NCI-H524 (cell line): ENCODE measurements around the gene RND3.

ENCODE experiments used
- DNase-seq, 2 experiments: peaks; one replicate each; lab custom pipeline; 2025; lab: John Stamatoyannopoulos, UW

RND3 gene

GRCh38 chr2:150487537-150488429 lies at the start of gene RND3:
Gene RND3 (minus strand): TSS chr2:150487667. CDS start chr2:150487417, 250 bp downstream.
- peak; percentile 98 for DNase-seq

- no peak for DNase-seq
These were observed 47.7 kb upstream of the RND3 start for GRCh38 chr2:150535176-150535575.

GRCh38 chr2:150532879-150533278 lies 45.4 kb upstream of the RND3 start:
- DNase-seq, result no peak

- no peak for DNase-seq
These were observed 44.6 kb upstream of the RND3 start for GRCh38 chr2:150532020-150532419.

GRCh38 chr2:150531591-150531990 lies 44.1 kb upstream of the RND3 start:
- no peak for DNase-seq

- DNase-seq, result no peak
These were observed 42.7 kb upstream of the RND3 start for GRCh38 chr2:150530168-150530567.

GRCh38 chr2:150528861-150529801 lies 41.7 kb upstream of the RND3 start:
- no peak for DNase-seq

- DNase-seq, result no peak
These were observed 39.4 kb upstream of the RND3 start for GRCh38 chr2:150526827-150527226.

GRCh38 chr2:150526006-150526405 lies 38.5 kb upstream of the RND3 start:
- no peak for DNase-seq

- peak in 1 of 2 experiments; percentile 3 for DNase-seq
These were observed 34.8 kb upstream of the RND3 start for GRCh38 chr2:150522269-150522668.

GRCh38 chr2:150520887-150521664 lies 33.6 kb upstream of the RND3 start:
- DNase-seq, result no peak

GRCh38 chr2:150520033-150520432 lies 32.6 kb upstream of the RND3 start:
- DNase-seq, result no peak

GRCh38 chr2:150517951-150518680 lies 30.6 kb upstream of the RND3 start:
- DNase-seq, result no peak

- DNase-seq, result no peak
These were observed 26.2 kb upstream of the RND3 start for GRCh38 chr2:150513647-150514046.

- DNase-seq, result no peak
These were observed 21.1 kb upstream of the RND3 start for GRCh38 chr2:150508497-150509137.

- DNase-seq, result no peak
These were observed 19.6 kb upstream of the RND3 start for GRCh38 chr2:150507071-150507470.

- DNase-seq, result no peak
These were observed 17.7 kb upstream of the RND3 start for GRCh38 chr2:150505178-150505577.

- DNase-seq, result no peak
These were observed 8.6 kb upstream of the RND3 start for GRCh38 chr2:150495993-150496627.

GRCh38 chr2:150495001-150495400 lies 7.5 kb upstream of the RND3 start:
- DNase-seq, result no peak

GRCh38 chr2:150494234-150494945 lies 6.9 kb upstream of the RND3 start:
- no peak for DNase-seq
